ENCODE measurements around the gene CLN6. TPM values are rescaled to one million over a fixed set of nuclear protein-coding genes. Genes with fewer than 3 reads are reported as not detected.
"Not testable (repeated sequence)": the region's sequence is repeated elsewhere in the genome, so short reads cannot be mapped to it uniquely, and the experiment has no call there.

Gene CLN6
- total RNA-seq, 1 donor: 15.2 TPM

DNA sequence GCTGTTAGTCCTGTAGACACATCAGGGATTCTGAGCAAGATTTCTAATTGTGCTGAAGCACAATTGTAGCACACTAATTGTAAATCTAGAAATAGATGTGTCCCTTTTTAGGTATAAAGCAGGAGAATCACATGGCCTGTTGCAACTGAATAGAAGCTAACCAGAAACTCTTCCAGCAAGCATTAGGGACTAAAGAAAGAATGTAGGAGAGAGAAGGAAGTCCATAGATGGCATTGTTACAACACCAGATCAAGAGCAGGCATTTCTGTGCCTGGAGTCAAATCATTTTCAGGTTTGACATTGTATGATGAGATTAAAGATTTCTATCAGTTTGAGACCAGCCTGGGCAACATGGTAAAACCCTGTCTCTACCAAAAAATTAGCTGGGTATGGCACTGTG, 51.8 kb downstream of the CLN6 start:
- peaks cover 29% of the 10 kb centered on the region for H3K36me3 ChIP-seq (ENCODE audit: insufficient read depth, low read length)

DNA sequence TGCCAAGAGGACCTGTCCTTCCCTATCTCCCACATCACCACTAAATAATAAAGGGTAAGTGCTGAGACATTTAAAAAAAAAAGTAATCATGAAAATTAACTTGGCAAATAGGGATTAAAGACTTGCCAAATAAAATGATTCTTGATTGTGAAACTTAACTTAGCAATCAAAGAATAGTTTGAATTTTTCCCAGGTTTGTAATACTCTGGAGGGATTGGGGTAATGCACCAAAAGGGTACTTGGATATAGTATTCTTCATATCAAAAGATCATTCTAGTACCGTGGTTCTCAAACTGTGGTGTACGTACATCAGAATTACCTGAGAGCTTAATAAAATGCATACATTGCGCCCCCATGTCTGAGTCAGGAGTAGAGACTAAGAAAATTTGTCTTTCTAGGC, 52.9 kb downstream of the CLN6 start:
- peak overlapping the region; percentile 31 for H3K4me2 ChIP-seq (ENCODE audit: insufficient read depth, low read length)
- H3K27me3 ChIP-seq (ENCODE audit: insufficient read depth, low read length): no peaks in the 10 kb centered on the region
- peak overlapping the region; percentile 55 for H3K27ac ChIP-seq (ENCODE audit: low read depth, low read length)
- H3K36me3 ChIP-seq (ENCODE audit: insufficient read depth, low read length): peaks cover 23% of the 10 kb centered on the region
- no peaks in the 10 kb centered on the region for H3K79me2 ChIP-seq (ENCODE audit: insufficient read depth, low read length)
- no peaks in the 10 kb centered on the region for H3K9me3 ChIP-seq (ENCODE audit: low read depth, low read length)
- no peak for DNase-seq (ENCODE audit: insufficient read length, low spot score, missing footprints)
- TF ChIP-seq, protein P1, sequence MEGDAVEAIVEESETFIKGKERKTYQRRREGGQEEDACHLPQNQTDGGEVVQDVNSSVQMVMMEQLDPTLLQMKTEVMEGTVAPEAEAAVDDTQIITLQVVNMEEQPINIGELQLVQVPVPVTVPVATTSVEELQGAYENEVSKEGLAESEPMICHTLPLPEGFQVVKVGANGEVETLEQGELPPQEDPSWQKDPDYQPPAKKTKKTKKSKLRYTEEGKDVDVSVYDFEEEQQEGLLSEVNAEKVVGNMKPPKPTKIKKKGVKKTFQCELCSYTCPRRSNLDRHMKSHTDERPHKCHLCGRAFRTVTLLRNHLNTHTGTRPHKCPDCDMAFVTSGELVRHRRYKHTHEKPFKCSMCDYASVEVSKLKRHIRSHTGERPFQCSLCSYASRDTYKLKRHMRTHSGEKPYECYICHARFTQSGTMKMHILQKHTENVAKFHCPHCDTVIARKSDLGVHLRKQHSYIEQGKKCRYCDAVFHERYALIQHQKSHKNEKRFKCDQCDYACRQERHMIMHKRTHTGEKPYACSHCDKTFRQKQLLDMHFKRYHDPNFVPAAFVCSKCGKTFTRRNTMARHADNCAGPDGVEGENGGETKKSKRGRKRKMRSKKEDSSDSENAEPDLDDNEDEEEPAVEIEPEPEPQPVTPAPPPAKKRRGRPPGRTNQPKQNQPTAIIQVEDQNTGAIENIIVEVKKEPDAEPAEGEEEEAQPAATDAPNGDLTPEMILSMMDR (IDR thresholded peaks at IDR 0.05; ENCODE audit: extremely low read depth, low read depth, low read length): no peak
- H4K20me1 ChIP-seq (ENCODE audit: insufficient read depth, low read length): no peaks in the 10 kb centered on the region
- H3K4me1 ChIP-seq (ENCODE audit: insufficient read depth, low read length): peaks cover 22% of the 10 kb centered on the region
- no peak overlapping the region for H3K4me3 ChIP-seq (ENCODE audit: insufficient read depth, low read length)
- no peak overlapping the region for H2AFZ ChIP-seq (ENCODE audit: low read length)

More for the DNA sequence above, 51.8 kb downstream of the CLN6 start:
- TF ChIP-seq, protein P1 (IDR thresholded peaks at IDR 0.05; ENCODE audit: extremely low read depth, low read depth, low read length): no peak
- Histone ChIP-seq H3K27ac (ENCODE audit: low read depth, low read length) (peak overlapping the region; percentile 47), H3K27me3 (ENCODE audit: insufficient read depth, low read length) (no peaks in the 10 kb centered on the region), H3K4me2 (ENCODE audit: insufficient read depth, low read length) (peak overlapping the region; percentile 14), H3K79me2 (ENCODE audit: insufficient read depth, low read length) (no peaks in the 10 kb centered on the region), H2AFZ (ENCODE audit: low read length) (no peak overlapping the region), H3K4me1 (ENCODE audit: insufficient read depth, low read length) (peaks cover 22% of the 10 kb centered on the region), H3K9me3 (ENCODE audit: low read depth, low read length) (no peaks in the 10 kb centered on the region), H3K4me3 (ENCODE audit: insufficient read depth, low read length) (no peak overlapping the region), H4K20me1 (ENCODE audit: insufficient read depth, low read length) (no peaks in the 10 kb centered on the region)
- DNase-seq (ENCODE audit: insufficient read length, low spot score, missing footprints): no peak

DNA sequence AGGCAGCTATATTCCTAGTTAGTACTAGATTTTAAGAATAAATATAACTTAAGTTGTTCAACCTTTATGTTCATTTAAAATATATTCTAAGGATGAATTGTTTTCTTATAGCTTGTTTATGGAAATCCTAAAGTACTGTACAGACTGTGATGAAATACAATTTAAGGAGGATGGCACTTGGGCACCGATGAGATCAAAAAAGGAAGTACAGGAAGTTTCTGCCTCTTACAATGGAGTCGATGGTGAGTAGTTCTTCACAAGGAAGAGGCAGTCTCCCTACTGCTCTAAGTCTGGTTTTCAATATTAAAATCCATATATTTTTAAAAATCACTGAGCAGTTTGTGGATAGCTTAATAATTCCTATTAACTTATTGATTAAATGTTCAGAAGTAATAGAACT, 54.0 kb downstream of the CLN6 start:
- no peak for DNase-seq (ENCODE audit: insufficient read length, low spot score, missing footprints)
- Histone ChIP-seq H3K27me3 (ENCODE audit: insufficient read depth, low read length) (no peaks in the 10 kb centered on the region), H3K4me1 (ENCODE audit: insufficient read depth, low read length) (peaks cover 22% of the 10 kb centered on the region), H3K36me3 (ENCODE audit: insufficient read depth, low read length) (peaks cover 13% of the 10 kb centered on the region), H3K9me3 (ENCODE audit: low read depth, low read length) (no peaks in the 10 kb centered on the region), H2AFZ (ENCODE audit: low read length) (no peak overlapping the region), H3K27ac (ENCODE audit: low read depth, low read length) (no peak overlapping the region), H3K4me3 (ENCODE audit: insufficient read depth, low read length) (no peak overlapping the region), H3K79me2 (ENCODE audit: insufficient read depth, low read length) (no peaks in the 10 kb centered on the region), H3K4me2 (ENCODE audit: insufficient read depth, low read length) (no peak overlapping the region), H4K20me1 (ENCODE audit: insufficient read depth, low read length) (no peaks in the 10 kb centered on the region)
- TF ChIP-seq, protein P1 (IDR thresholded peaks at IDR 0.05; ENCODE audit: extremely low read depth, low read depth, low read length): no peak

DNA sequence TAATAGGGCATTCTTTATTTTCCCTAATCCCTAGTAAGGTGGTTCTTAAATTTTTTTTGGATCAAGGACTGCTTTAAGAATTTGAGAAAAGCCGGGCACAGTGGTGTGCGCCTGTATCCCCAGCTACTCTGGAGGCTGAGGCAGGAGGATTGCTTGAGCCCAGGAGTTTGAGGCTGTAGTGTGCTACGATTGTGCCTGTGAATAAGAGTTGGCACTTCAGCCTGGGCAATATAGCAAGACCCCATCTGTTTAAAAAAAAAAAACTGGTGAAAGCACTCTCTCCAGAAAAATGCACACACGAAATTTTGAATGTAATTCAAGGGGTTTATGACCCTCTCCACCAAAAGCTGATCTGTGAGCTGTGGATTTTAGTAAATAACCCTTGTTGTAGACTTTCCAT, 56.4 kb downstream of the CLN6 start:
- H2AFZ ChIP-seq (ENCODE audit: low read length): no peak overlapping the region
- no peak overlapping the region for H3K4me2 ChIP-seq (ENCODE audit: insufficient read depth, low read length)
- H4K20me1 ChIP-seq (ENCODE audit: insufficient read depth, low read length): no peaks in the 10 kb centered on the region
- H3K9me3 ChIP-seq (ENCODE audit: low read depth, low read length): no peaks in the 10 kb centered on the region
- H3K27me3 ChIP-seq (ENCODE audit: insufficient read depth, low read length): no peaks in the 10 kb centered on the region
- peaks cover 13% of the 10 kb centered on the region for H3K36me3 ChIP-seq (ENCODE audit: insufficient read depth, low read length)
- no peak for DNase-seq (ENCODE audit: insufficient read length, low spot score, missing footprints)
- no peaks in the 10 kb centered on the region for H3K79me2 ChIP-seq (ENCODE audit: insufficient read depth, low read length)
- TF ChIP-seq, protein P1 (IDR thresholded peaks at IDR 0.05; ENCODE audit: extremely low read depth, low read depth, low read length): no peak
- no peak overlapping the region for H3K4me3 ChIP-seq (ENCODE audit: insufficient read depth, low read length)
- H3K27ac ChIP-seq (ENCODE audit: low read depth, low read length): no peak overlapping the region
- H3K4me1 ChIP-seq (ENCODE audit: insufficient read depth, low read length): peaks cover 20% of the 10 kb centered on the region

DNA sequence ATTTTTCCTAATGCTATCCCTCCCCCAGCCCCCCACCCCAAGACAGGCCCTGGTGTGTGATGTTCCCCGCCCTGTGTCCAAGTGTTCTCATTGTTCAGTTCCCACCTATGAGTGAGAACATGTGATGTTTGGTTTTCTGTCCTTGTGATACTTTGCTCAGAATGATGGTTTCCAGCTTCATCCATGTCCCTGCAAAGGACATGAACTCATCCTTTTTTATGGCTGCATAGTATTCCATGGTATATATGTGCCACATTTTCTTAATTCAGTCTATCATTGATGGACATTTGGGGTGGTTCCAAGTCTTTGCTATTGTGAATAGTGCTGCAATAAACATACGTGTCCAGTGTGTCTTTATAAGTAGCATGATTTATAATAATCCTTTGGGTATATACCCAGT, 57.5 kb downstream of the CLN6 start:
- not testable (repeated sequence) for H2AFZ ChIP-seq (ENCODE audit: low read length); H3K27ac ChIP-seq (ENCODE audit: low read depth, low read length); DNase-seq (ENCODE audit: insufficient read length, low spot score, missing footprints); H3K79me2 ChIP-seq (ENCODE audit: insufficient read depth, low read length); H4K20me1 ChIP-seq (ENCODE audit: insufficient read depth, low read length); H3K4me1 ChIP-seq (ENCODE audit: insufficient read depth, low read length); H3K4me3 ChIP-seq (ENCODE audit: insufficient read depth, low read length); H3K27me3 ChIP-seq (ENCODE audit: insufficient read depth, low read length); H3K4me2 ChIP-seq (ENCODE audit: insufficient read depth, low read length); H3K9me3 ChIP-seq (ENCODE audit: low read depth, low read length)
- peaks cover 13% of the 10 kb centered on the region for H3K36me3 ChIP-seq (ENCODE audit: insufficient read depth, low read length)
